Femur (tissue), 1 donor: ENCODE results near the gene MINK1.
"Not testable (repeated sequence)": the region's sequence is repeated elsewhere in the genome, so short reads cannot be mapped to it uniquely, and the experiment has no call there.

Experiments
- DNase-seq: peaks from one replicate; pipeline ENCODE4 v3.0.0-alpha.2; 2017

Gene MINK1

GRCh38 chr17:4849011-4849536 lies 15.9 kb downstream of the MINK1 start:
- DNase-seq = no peak

- DNase-seq = no peak
Measured at GRCh38 chr17:4850246-4850645, 17.1 kb downstream of the MINK1 start.

GRCh38 chr17:4851084-4851483 lies 17.9 kb downstream of the MINK1 start:
- DNase-seq = no peak

DNA sequence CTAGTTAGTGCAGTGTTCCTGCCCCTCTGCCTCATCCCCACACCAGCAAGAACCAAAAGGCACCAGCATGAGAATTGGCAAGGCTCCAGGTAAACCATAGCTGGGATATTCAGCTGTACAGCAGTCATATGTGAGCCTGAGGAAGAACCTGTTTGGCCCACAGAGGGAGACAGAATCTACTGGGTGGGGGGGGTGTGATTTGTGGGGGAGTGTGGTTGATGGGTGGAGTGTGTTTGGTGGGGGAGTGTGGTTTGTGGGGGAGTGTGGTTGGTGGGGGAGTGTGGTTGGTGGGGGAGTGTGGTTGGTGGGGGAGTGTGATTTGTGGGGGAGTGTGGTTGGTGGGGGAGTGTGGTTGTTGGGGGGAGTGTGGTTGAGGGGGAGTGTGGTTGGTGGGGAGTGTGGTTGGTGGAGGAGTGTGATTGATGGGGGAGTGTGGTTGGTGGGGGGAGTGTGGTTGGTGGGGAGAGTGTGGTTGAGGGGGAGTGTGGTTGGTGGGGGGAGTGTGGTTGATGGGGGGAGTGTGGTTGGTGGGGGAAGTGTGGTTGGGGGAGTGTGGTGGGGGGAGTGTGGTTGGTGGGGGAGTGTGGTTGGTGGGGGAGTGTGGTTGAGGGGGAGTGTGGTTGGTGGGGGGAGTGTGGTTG lies 19.5 kb downstream of the MINK1 start:
- no peak for DNase-seq

DNA sequence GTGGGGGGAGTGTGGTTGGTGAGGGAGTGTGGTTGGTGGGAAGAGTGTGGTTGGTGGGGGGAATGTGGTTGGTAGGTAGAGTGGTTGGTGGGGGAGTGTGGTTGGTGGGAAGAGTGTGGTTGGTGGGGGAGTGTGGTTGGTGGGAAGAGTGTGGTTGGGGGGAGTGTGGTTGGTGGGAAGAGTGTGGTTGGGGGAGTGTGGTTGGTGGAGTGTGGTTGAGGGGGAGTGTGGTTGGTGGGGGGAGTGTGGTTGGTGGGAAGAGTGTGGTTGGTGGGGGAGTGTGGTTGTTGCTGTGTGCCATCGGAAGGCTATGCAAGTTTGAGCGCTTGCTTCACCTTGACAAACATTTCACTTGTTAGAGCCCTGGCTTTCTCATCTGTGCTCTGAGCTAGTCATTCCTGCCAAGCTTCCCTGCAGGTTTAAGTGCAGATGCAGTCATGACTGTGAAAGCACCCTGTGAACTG lies 20.1 kb downstream of the MINK1 start:
- DNase-seq = no peak

DNA sequence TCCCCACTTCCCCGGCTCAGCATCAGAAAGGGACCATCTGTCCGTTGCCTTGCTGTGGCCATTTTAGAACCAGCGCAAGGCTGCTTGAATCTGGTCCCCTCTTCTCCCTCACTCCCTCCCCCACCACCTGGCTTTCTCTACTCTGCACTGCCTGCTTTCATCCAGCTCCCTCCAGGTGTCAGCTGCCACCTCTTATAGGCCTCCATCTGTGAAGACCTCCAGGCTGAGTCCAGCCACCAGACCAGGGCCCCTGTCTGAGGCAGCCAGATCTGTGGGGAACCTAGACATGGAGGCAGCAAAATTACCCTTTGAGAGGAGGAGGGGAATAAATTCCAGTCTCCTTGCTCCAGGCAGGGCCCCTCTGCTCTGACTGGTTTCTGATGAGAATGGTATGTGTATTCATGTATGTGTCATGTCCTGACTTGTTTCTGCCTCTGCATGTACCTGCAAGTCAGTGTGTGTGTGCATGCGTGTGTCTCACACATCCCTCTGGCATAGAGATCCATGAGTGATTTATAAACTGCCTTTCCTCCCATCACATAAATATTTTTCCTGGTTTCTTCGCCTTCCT lies 21.1 kb downstream of the MINK1 start:
- no peak for DNase-seq

DNA sequence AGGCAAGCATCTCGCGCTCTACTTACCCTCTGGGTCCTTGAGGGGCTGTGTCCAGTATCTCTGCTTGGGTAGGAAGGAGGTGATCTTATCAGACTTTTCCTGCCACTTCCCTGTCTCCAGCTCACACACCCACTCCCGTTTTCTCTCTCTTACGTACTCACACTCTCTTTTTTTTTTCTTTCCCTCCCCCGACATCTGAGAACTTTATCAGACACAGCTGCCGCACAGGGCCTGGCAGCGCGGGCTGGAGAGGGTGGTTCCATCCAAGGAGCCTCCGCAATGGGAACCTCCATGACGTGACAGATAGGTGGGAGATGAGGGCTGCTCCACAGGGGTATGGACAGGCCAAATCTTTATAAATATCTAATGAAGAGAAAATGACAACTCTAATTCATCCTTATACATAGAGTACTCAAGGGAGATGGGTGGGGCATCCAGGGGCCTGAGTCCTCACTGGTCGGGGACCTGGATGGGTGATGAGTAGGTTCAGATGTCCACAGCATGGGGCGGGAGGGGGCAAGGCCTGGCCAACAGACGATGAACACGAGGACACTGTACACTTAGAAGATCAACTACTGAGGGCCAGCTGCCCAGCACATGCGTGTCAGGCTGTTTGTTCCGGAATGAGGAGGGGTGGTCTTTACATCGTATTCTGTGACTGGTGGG lies 23.3 kb downstream of the MINK1 start:
- DNase-seq = no peak

DNA sequence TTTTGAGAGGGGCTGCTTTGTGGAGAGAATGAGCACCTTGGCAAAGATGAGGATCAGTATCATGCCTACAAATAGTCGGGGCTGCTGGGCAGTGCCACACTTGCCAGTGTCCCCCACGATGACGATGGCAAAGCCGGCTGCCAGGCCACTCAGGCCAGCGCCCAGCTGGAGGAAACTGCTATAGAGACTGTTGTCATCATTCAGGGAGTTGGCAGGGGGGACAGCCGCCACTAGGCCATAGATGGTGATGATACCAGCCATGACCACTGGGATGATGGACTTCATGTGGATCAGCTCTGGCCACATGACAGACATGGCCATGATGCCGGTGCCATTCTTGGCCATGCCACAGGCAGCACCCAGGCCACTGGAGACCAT lies 23.8 kb downstream of the MINK1 start:
- DNase-seq = no peak

DNA sequence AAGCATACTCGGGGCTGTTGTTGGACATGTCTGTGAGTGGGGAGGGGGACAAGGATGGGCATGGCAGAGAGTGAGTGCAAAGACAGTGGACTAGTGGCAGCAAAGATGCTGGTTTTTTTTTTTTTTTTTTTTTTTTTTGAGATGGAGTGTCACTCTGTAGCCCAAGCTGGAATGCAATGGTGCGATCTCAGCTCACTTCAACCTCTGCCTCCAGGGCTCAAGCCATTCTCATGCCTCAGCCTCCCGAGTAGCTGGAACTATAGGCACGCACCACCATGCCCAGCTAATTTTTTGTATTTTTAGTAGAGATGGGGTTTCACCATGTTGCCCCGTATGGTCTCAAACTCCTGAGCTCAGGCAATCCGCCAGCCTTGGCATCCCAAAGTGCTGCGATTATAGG lies 24.2 kb downstream of the MINK1 start:
- not testable (repeated sequence) for DNase-seq

- DNase-seq = no peak
Measured at GRCh38 chr17:4858068-4858881, 25.1 kb downstream of the MINK1 start.

DNA sequence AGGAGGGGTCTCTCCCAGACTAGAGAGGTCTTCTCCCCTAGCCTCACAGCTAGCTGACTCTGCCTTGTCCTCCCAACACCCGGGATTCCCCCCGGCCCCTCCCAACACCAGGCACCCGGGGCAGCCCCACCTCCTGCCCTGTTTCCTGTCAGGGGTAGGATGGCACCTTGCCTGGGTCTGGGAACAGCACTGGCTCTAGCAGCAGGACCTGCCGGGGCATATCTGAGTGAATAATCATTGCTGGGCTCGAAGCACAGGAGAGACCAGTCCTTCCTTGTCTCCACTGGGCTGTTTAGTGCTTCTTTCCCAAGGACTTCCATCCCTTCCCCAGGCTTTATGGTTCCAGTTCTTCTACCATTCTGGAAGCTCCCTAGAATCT lies 25.7 kb downstream of the MINK1 start:
- no peak for DNase-seq

- DNase-seq = no peak
Measured at GRCh38 chr17:4859816-4860625, 26.9 kb downstream of the MINK1 start.

DNA sequence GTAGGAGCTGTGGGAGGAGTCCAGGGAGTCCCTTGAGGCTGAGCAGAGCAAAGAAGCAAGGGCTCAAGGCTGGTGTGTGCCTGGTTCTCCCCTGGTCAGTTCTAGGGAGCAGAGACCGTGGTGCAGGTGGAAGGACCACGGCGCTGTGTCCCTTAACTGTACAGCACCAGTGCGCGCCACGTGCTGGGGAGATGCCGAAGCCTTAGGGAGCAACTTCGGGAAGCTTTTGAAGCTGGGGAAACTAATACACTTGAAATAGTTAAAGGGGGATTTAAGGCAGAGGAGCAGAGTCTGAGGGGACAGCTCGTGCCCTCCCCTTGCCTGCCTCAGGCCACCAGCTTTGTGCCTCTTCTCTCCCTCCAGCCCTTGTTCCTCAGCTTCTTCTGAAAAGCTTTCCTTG lies 27.5 kb downstream of the MINK1 start:
- no peak for DNase-seq

DNA sequence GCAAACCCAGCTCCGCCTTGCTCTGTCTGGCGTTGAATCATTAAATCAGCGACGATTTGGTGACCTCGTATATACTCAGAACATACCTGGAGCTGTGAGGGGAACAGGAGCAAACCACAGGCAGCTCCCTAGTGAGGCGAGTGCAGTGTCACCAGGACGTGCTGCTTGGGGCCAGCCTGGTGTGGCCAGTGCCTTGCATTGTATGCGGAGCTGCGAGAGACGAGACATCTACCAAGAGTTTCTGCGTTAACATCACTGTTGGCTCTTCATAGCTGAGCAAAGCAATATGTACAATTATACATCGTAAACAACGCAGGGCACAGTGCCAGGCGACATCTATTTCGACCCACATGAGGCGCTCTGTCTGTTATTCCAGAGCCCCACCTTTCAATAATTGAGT lies 27.9 kb downstream of the MINK1 start:
- DNase-seq = no peak

- DNase-seq = no peak
Measured at GRCh38 chr17:4862720-4863119, 29.6 kb downstream of the MINK1 start.

DNA sequence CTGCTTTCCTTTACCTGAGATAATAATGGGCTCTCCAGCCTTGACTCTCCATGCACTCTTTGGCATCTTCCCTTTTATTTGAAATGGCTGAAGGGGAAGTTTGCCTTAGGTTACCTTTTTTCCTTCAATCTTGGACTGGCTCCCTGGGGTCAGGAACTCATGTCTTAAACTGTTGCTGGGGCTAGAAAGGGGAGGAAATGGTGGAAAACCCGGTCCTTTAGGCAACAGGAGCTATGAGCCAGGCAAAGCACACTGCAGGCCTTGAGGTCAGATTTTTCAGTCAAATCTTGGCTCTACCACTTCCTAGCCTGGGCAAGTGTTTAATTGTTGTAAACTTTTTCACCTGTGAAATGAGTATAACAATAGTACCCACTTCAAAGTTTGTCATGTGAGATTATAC lies 30.2 kb downstream of the MINK1 start:
- DNase-seq = no peak

DNA sequence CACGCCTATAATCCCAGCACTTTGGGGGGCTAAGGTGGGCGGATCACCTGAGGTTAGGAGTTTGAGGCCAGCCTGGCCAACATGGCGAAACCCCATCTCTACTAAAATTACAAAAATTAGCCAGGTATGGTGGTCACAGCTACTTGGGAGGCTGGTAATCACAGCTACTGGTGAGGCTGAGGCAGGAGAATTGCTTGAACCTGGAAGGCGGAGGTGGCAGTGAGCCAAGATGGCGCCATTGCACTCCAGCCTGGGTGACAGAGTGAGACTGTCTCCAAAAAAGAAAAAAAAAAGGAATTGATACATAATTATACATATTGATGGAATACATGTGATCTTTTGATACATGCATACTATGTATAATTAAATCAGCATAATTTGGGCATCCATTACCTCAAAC lies 34.4 kb downstream of the MINK1 start:
- DNase-seq = not testable (repeated sequence)

DNA sequence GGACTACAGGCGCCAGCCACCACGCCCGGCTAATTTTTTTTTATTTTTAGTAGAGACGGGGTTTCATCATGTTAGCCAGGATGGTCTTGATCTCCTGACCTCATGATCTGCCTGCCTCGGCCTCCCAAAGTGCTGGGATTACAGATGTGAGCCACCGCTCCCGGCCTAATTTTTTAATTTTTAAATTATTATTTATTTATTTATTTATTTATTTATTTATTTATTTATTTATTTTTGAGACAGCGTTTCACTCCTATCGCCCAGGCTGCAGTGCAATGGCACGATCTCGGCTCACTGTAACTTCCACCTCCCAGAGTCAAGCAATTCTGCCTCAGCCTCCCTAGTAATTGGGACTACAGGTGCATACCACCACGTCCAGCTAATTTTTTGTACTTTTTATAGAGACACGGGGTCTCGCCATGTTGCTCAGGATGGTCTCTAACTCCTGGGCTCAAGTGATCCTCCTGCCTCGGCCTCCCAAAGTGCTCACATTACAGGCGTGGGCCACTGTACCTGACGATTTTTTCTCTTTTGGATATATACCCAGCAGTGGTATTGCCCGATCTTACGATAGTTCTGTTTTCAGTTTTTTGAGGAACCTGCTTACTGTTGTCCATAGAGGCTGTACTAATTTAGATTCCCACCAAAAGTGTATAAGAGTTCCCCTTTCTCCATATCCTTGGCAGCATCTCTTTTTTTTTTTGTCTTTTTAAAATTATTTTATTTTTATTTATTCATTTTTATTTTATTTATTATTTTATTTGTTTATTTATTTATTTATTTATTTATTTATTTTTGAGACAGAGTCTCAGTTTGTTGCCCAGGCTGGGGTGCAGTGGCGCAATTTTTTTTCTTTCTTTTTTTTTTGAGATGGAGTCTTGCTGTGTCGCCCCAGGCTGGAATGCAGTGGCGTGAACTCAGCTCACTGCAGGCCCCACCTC lies 36.2 kb downstream of the MINK1 start:
- DNase-seq = not testable (repeated sequence)

DNA sequence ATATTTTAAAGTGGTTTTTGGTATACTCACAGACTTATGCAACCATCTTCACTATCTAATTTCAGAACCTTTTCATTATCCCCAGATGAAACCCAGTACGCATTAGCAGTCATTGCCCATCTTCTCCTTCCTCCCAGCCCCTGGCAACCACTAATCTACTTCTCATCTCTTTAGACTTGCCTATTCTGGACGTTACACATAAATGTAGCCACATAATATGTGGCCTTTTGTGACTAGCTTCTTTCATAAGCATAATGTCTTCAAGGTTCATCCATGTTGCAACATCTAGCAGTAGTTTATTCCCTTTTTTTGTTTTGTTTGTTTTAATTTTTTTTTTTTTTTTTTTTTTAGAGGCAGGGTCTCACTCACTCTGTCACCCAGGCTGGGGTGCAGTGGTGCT lies 37.7 kb downstream of the MINK1 start:
- DNase-seq = no peak

GRCh38 chr17:4872786-4873185 lies 39.6 kb downstream of the MINK1 start:
- DNase-seq = no peak

- no peak for DNase-seq
Measured at GRCh38 chr17:4877089-4877488, 43.9 kb downstream of the MINK1 start.
